Tibial nerve (tissue), 3 donors: Measurements from ENCODE around the gene BAIAP2.

Experiments
- CTCF ChIP-seq, 5 experiments: fragments of 200-600 bp in 3 of 5; fragments of 450-650 bp in 2 of 5; sonication (generic) in 3 of 5; IDR thresholded peaks; one replicate each; pipeline ENCODE4 v1.5.1; 2016 to 2019; ENCODE audit warnings: antibody characterized with exemption in 5 of 5, mild to moderate bottlenecking in 3 of 5, moderate library complexity in 2 of 5
- POLR2A ChIP-seq, 2 donors: fragments of 450-650 bp; IDR thresholded peaks; one replicate each; pipeline ENCODE4 v1.6.1; 2017; ENCODE audit warnings: antibody characterized with exemption in 2 of 2, mild to moderate bottlenecking in 2 of 2, moderate library complexity in 2 of 2

DNA sequence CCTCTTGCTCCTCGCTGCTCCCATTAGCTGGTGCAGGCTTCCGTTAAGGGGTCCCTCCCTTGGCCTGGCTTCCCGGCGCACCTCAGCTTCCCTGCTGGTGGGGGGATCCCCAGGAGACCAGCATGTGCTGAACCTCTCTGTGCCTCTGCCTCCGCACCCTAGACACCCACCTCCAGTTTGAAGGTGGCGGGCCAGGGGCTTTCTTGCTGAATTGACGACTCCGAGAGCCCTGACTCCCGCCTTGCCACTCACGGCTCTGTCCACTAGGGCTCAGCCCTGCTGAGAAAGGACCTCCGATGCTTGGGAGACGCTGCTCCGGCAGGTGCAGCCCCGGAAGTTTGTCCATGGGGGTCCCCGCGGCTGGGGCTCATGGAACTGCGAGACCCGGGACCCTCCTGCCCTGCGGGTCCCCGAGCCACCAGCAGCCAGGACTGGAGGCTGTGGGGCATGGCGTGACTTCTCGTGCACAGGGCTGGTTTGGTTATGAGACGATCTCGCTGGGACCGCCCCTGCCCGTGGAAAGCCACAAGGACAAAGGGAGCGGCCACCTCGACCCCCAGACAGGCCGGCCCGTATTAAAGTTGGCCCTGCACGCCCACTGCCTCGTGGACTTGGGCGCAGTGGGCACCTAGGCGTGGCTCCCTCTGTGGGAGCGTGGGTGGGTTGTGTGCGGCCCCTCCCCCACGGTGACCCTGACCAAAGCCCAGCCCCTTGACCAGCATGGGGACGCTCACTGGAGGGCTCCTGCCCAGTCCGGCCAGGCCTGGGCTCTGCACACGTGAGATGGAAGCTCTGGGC is 35.2 kb upstream of the BAIAP2 start:
- TF ChIP-seq CTCF (IDR thresholded peaks at IDR 0.05) (no peak), POLR2A (IDR thresholded peaks at IDR 0.05) (no peak)
